Neural cell (in vitro differentiated cells): ENCODE data around the gene TMEM244. TPM values are rescaled to one million over a fixed set of nuclear protein-coding genes. Genes with fewer than 3 reads are reported as not detected.

Source experiments
- H2AFZ ChIP-seq: fragments of 200-600, 300-800 bp; sonication (generic), shearing (Covaris generic); 2 replicates; pipeline ENCODE4 v1.6.0; 2014; ENCODE audit warnings: low read depth, mild to moderate bottlenecking, antibody characterized with exemption, low read length, moderate library complexity
- H3F3A ChIP-seq: fragments of 200-600 bp; shearing (Covaris generic); 2 replicates; pipeline ENCODE4 v1.6.1; 2016; ENCODE audit warnings: mild to moderate bottlenecking, moderate library complexity, mixed read lengths, antibody characterized with exemption, low read length; ENCODE audit not compliant: insufficient read depth, poor library complexity, severe bottlenecking
- H3K27ac ChIP-seq: fragments of 200-600, 300-800 bp; sonication (generic), shearing (Covaris generic); 2 replicates; pipeline ENCODE4 v1.5.1; 2014; ENCODE audit warnings: mild to moderate bottlenecking, low read length, moderate library complexity
- H3K27me3 ChIP-seq: fragments of 300-800, 200-600 bp; sonication (generic), shearing (Covaris generic); 2 replicates; pipeline ENCODE4 v1.6.0; 2014; ENCODE audit warnings: mild to moderate bottlenecking, low read depth, low read length, moderate library complexity; ENCODE audit not compliant: insufficient read depth
- H3K36me3 ChIP-seq: fragments of 300-800, 200-600 bp; sonication (generic), shearing (Covaris generic); 2 replicates; pipeline ENCODE4 v1.5.1; 2014; ENCODE audit warnings: mild to moderate bottlenecking, antibody characterized with exemption, low read length, moderate library complexity; ENCODE audit not compliant: insufficient read depth
- H3K4me2 ChIP-seq: fragments of 300-800, 200-600 bp; sonication (generic), shearing (Covaris generic); 2 replicates; pipeline ENCODE4 v1.6.0; 2014; ENCODE audit warnings: mild to moderate bottlenecking, low read length
- H3K4me3 ChIP-seq: fragments of 300-800, 200-600 bp; sonication (generic), shearing (Covaris generic); 2 replicates; pipeline ENCODE4 v1.5.1; 2014; ENCODE audit warnings: mild to moderate bottlenecking, low read length, moderate library complexity
- H3K79me2 ChIP-seq: fragments of 200-600 bp; shearing (Covaris generic); replicated peaks from 2 replicates; pipeline ENCODE4 v1.6.0; 2014; ENCODE audit warnings: mild to moderate bottlenecking, low read length, moderate library complexity; ENCODE audit not compliant: insufficient read depth
- H3K9ac ChIP-seq: fragments of 300-800, 200-600 bp; sonication (generic), shearing (Covaris generic); 2 replicates; pipeline ENCODE4 v1.6.1; 2016; ENCODE audit warnings: mild to moderate bottlenecking, low read length, mixed read lengths
- H3K9me2 ChIP-seq: fragments of 200-600 bp; shearing (Covaris generic); 2 replicates; pipeline ENCODE4 v1.6.1; 2016; ENCODE audit warnings: mild to moderate bottlenecking, low read length, mixed read lengths; ENCODE audit not compliant: insufficient read depth
- H3K9me3 ChIP-seq: fragments of 200-600, 300-800 bp; sonication (generic), shearing (Covaris generic); 2 replicates; pipeline ENCODE4 v1.6.1; 2016; ENCODE audit warnings: mild to moderate bottlenecking, mixed run types, low read length, moderate library complexity, mixed read lengths
- H4K20me1 ChIP-seq: fragments of 200-600 bp; shearing (Covaris generic); 2 replicates; pipeline ENCODE4 v1.6.1; 2016; ENCODE audit warnings: mild to moderate bottlenecking, mixed run types; ENCODE audit not compliant: insufficient read depth
- CTCF ChIP-seq: fragments of 450-650 bp; IDR thresholded peaks from 2 replicates; pipeline ENCODE4 v1.5.1; 2014; ENCODE audit warnings: antibody characterized with exemption, mild to moderate bottlenecking, moderate library complexity; ENCODE audit not compliant: poor library complexity, severe bottlenecking
- EP300 ChIP-seq: fragments of 450-650 bp; conservative IDR thresholded peaks from 2 replicates; pipeline ENCODE4 v1.6.1; 2014; ENCODE audit warnings: antibody characterized with exemption, mild to moderate bottlenecking, moderate library complexity; ENCODE audit not compliant: poor library complexity, severe bottlenecking
- EZH2 ChIP-seq: fragments of 200-600, 300-800 bp; shearing (Covaris generic), sonication (generic); IDR thresholded peaks from 2 replicates; pipeline ENCODE4 v1.6.1; 2014; ENCODE audit warnings: antibody characterized with exemption, low read length, borderline replicate concordance, mild to moderate bottlenecking; ENCODE audit not compliant: insufficient read depth, poor library complexity, severe bottlenecking
- MXI1 ChIP-seq: fragments of 450-650 bp; conservative IDR thresholded peaks from 2 replicates; pipeline ENCODE4 v1.6.1; 2014; ENCODE audit warnings: antibody characterized with exemption, mild to moderate bottlenecking; ENCODE audit not compliant: poor library complexity, severe bottlenecking
- POLR2AphosphoS5 ChIP-seq: IDR thresholded peaks from 2 replicates; pipeline ENCODE4 v1.6.1; 2012
- RAD21 ChIP-seq: fragments of 450-650 bp; conservative IDR thresholded peaks from 2 replicates; pipeline ENCODE4 v1.6.1; 2014; ENCODE audit warnings: antibody characterized with exemption, mild to moderate bottlenecking, moderate library complexity
- REST ChIP-seq: IDR thresholded peaks from 2 replicates; pipeline ENCODE4 v1.6.1; 2012; ENCODE audit warnings: borderline replicate concordance
- SMC3 ChIP-seq: fragments of 450-650 bp; conservative IDR thresholded peaks from 2 replicates; pipeline ENCODE4 v1.6.1; 2014; ENCODE audit warnings: antibody characterized with exemption, mild to moderate bottlenecking, moderate library complexity; ENCODE audit not compliant: poor library complexity
- TAF1 ChIP-seq: IDR thresholded peaks from 2 replicates; pipeline ENCODE4 v1.6.1; 2012; ENCODE audit warnings: low read depth
- polyA plus RNA-seq: library from polyadenylated mRNA; depleted of rRNA; stranded (reverse); fragments of >200 nt; gene quantifications from 2 replicates; pipeline ENCODE4 v1.2.3, GENCODE V29; 2014

TMEM244 gene
- polyA plus RNA-seq, 1 donor from 2014 or later, result not detected

- Histone ChIP-seq H3K4me2 (no peak overlapping the region), H3K9ac (no peak overlapping the region), H3F3A (no peaks in the 10 kb centered on the region), H4K20me1 (no peaks in the 10 kb centered on the region), H3K9me3 (no peaks in the 10 kb centered on the region), H2AFZ (no peak overlapping the region), H3K9me2 (no peaks in the 10 kb centered on the region), H3K36me3 (no peaks in the 10 kb centered on the region), H3K79me2 (no peaks in the 10 kb centered on the region), H3K27ac (no peak overlapping the region), H3K4me3 (no peak overlapping the region), H3K27me3 (no peaks in the 10 kb centered on the region)
- no peak for TF ChIP-seq POLR2AphosphoS5
- no peak for TF ChIP-seq SMC3
- TF ChIP-seq RAD21, result no peak
- TF ChIP-seq EP300, result no peak
- no peak for TF ChIP-seq CTCF
- TF ChIP-seq EZH2, result no peak
- no peak for TF ChIP-seq REST
- no peak for TF ChIP-seq MXI1
- no peak for TF ChIP-seq TAF1
Observed at GRCh38 chr6:129793447-129793846, 67.7 kb downstream of the TMEM244 start.

GRCh38 chr6:129792049-129792448 lies 69.1 kb downstream of the TMEM244 start:
- Histone ChIP-seq H3K9me3 (no peaks in the 10 kb centered on the region), H3K9ac (no peak overlapping the region), H3F3A (no peaks in the 10 kb centered on the region), H3K36me3 (no peaks in the 10 kb centered on the region), H3K27me3 (no peaks in the 10 kb centered on the region), H3K9me2 (no peaks in the 10 kb centered on the region), H3K4me3 (no peak overlapping the region), H3K4me2 (no peak overlapping the region), H3K79me2 (no peaks in the 10 kb centered on the region), H2AFZ (no peak overlapping the region), H4K20me1 (no peaks in the 10 kb centered on the region), H3K27ac (no peak overlapping the region)
- TF ChIP-seq REST (peak; percentile 57), EZH2 (no peak)
